ENCODE measurements around the gene COMMD6.

The COMMD6 gene

DNA sequence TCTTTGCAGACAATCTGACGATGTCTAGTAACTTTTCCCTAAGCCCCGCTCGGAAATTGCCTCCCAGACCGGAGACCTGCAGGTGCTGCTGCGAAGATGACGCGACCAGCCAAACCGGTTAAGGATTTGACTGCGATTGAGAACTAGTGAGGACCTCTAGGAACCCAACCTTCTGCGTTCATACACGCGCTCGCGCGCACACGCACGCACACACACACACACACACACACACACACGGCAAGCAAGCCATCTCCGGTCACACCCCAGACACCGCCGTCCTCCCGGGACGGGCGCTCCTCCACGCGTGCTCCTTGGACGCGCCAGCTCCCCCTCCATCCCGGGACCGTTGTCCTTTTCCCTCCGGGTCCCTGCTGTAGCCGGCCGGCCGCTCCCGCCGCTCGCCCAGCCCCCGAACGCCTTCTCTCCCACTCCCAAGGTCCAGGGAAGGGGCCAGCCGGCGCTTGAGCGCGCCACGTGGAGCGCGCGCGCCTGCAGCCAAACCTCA lies 56.9 kb downstream of the COMMD6 start:
- peaks cover 4 to 33% (median 20%) of the 10 kb centered on the region in 4 experiments for H3K4me1 ChIP-seq (ENCODE audit: control extremely low read depth in 1 of 4, control insufficient read depth in 4 of 4, insufficient read depth in 4 of 4, low read length in 3 of 4)
- H3K36me3 ChIP-seq (ENCODE audit: control insufficient read depth in 4 of 4, insufficient read depth in 4 of 4, low read length in 3 of 4), result no peaks in the 10 kb centered on the region
- WGBS (ENCODE audit: insufficient coverage), result 0% methylated on average over 29 of the region's 48 CpGs
- no peak overlapping the region for H3K27ac ChIP-seq (ENCODE audit: insufficient read depth in 1 of 2, low read depth in 1 of 2, low read length in 2 of 2, poor library complexity in 1 of 2, severe bottlenecking in 2 of 2)
- DNase-seq, result peak; percentile 31 to 73 (median 64)
- peak overlapping the region; percentile 40 to 88 (median 81) for H3K4me3 ChIP-seq (ENCODE audit: control insufficient read depth in 1 of 7, extremely low read depth in 1 of 7, insufficient read depth in 4 of 7, low read depth in 2 of 7, low read length in 6 of 7)
- H3K27me3 ChIP-seq (replicated peaks in 2 of 5; ENCODE audit: control insufficient read depth in 4 of 5, insufficient read depth in 5 of 5, low read length in 4 of 5), result peaks cover 0 to 4% (median 0%) of the 10 kb centered on the region in 5 experiments
- H3K9me3 ChIP-seq (ENCODE audit: control extremely low read depth in 1 of 5, control insufficient read depth in 4 of 5, insufficient read depth in 2 of 5, low read depth in 1 of 5, low read length in 4 of 5), result no peaks in the 10 kb centered on the region
- ChIA-PET CTCF (no interaction called here), POLR2A (no interaction called here)

- CTCF ChIA-PET, result no interaction called here
- no peak overlapping the region for H3K27ac ChIP-seq (ENCODE audit: insufficient read depth in 1 of 2, low read depth in 1 of 2, low read length in 2 of 2, poor library complexity in 1 of 2, severe bottlenecking in 2 of 2)
- WGBS (ENCODE audit: insufficient coverage), result 0% methylated on average over 1 of the region's 5 CpGs
Measured at GRCh38 chr13:75479102-75479740, 58.4 kb downstream of the COMMD6 start.

DNA sequence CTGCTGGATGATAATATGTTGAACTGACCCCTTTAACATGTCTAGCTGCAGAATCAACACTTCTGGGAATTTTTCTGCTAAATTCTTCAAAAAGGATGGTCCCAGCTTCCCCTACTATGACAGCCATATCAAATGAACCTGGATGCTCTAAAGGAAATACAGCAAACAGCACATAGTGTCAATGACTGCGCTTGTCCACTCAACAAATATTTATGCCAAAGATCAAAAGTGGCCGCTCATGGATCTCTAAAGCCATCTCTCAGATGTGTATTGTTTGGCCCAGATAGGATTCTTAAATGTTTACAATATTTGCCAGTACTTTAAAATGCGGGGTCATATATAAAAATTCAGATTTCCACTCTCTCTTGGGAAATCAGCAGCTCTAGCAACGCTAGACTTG lies 59.0 kb downstream of the COMMD6 start:
- WGBS (ENCODE audit: insufficient coverage), result 100% methylated on average over 3 of the region's 4 CpGs
- DNase-seq, result no peak
- Histone ChIP-seq H3K4me1 (ENCODE audit: control extremely low read depth in 1 of 4, control insufficient read depth in 4 of 4, insufficient read depth in 4 of 4, low read length in 3 of 4) (peaks cover 4 to 28% (median 16%) of the 10 kb centered on the region in 4 experiments), H3K27me3 (replicated peaks in 2 of 5; ENCODE audit: control insufficient read depth in 4 of 5, insufficient read depth in 5 of 5, low read length in 4 of 5) (peaks cover 0 to 4% (median 0%) of the 10 kb centered on the region in 5 experiments), H3K9me3 (ENCODE audit: control extremely low read depth in 1 of 5, control insufficient read depth in 4 of 5, insufficient read depth in 2 of 5, low read depth in 1 of 5, low read length in 4 of 5) (no peaks in the 10 kb centered on the region), H3K36me3 (ENCODE audit: control insufficient read depth in 4 of 4, insufficient read depth in 4 of 4, low read length in 3 of 4) (no peaks in the 10 kb centered on the region), H3K4me3 (ENCODE audit: control insufficient read depth in 1 of 7, extremely low read depth in 1 of 7, insufficient read depth in 4 of 7, low read depth in 2 of 7, low read length in 6 of 7) (no peak overlapping the region), H3K27ac (ENCODE audit: insufficient read depth in 1 of 2, low read depth in 1 of 2, low read length in 2 of 2, poor library complexity in 1 of 2, severe bottlenecking in 2 of 2) (no peak overlapping the region)
- ChIA-PET CTCF (no interaction called here), POLR2A (no interaction called here)

More at GRCh38 chr13:75479102-75479740, 58.4 kb downstream of the COMMD6 start:
- Histone ChIP-seq H3K27me3 (replicated peaks in 2 of 5; ENCODE audit: control insufficient read depth in 4 of 5, insufficient read depth in 5 of 5, low read length in 4 of 5) (peaks cover 0 to 4% (median 0%) of the 10 kb centered on the region in 5 experiments), H3K36me3 (ENCODE audit: control insufficient read depth in 4 of 4, insufficient read depth in 4 of 4, low read length in 3 of 4) (no peaks in the 10 kb centered on the region), H3K9me3 (ENCODE audit: control extremely low read depth in 1 of 5, control insufficient read depth in 4 of 5, insufficient read depth in 2 of 5, low read depth in 1 of 5, low read length in 4 of 5) (no peaks in the 10 kb centered on the region), H3K4me3 (ENCODE audit: control insufficient read depth in 1 of 7, extremely low read depth in 1 of 7, insufficient read depth in 4 of 7, low read depth in 2 of 7, low read length in 6 of 7) (no peak overlapping the region), H3K4me1 (ENCODE audit: control extremely low read depth in 1 of 4, control insufficient read depth in 4 of 4, insufficient read depth in 4 of 4, low read length in 3 of 4) (peaks cover 4 to 28% (median 16%) of the 10 kb centered on the region in 4 experiments)
- POLR2A ChIA-PET, result no interaction called here
- DNase-seq, result peak in 2 of 3 donors; percentile 53 to 76

All from common myeloid progenitor, CD34-positive (primary cell).